ENCODE data around the gene STXBP3. TPM values are rescaled to one million over a fixed set of nuclear protein-coding genes. Genes with fewer than 3 reads are reported as not detected.
A peak's percentile ranks its signal among the peaks of the same experiment; 100 is the strongest.

STXBP3 gene
- total and polyA plus RNA-seq, 9 of the 15 experiments (the other 6 are each of a cell fraction or from before 2014, with no cell fraction given) = 32.5 to 52.5 (median 39.2) TPM

- no peak for TF ChIP-seq CEBPZ (IDR thresholded peaks at IDR 0.05; ENCODE audit: borderline replicate concordance, low read depth, low read length)
- TF ChIP-seq FOXA3 (CRISPR knock-in tag; conservative IDR thresholded peaks at IDR 0.05 in 1 of 2, IDR thresholded peaks at IDR 0.05 in 1 of 2) = no peak
- TF ChIP-seq FOXJ2 (tag; IDR thresholded peaks at IDR 0.05) = no peak
- no peak for TF ChIP-seq XRCC3 (IDR thresholded peaks at IDR 0.05)
- TF ChIP-seq ZNF253 (CRISPR knock-in tag; conservative IDR thresholded peaks at IDR 0.05) = no peak
- no peak for TF ChIP-seq GTF2A2 (tag; IDR thresholded peaks at IDR 0.05)
- no peak for TF ChIP-seq ZNF592 (IDR thresholded peaks at IDR 0.05)
- TF ChIP-seq DDX20 (tag; IDR thresholded peaks at IDR 0.05; ENCODE audit: low read depth) = no peak
- no peak for TF ChIP-seq GATAD2B (IDR thresholded peaks at IDR 0.05; ENCODE audit: borderline replicate concordance)
- TF ChIP-seq SREBF2 (CRISPR knock-in tag; IDR thresholded peaks at IDR 0.05) = no peak
- peak in 1 of 2 experiments; percentile 61; a peak in 1 of 3 replicates for TF ChIP-seq CBX3 (IDR thresholded peaks at IDR 0.05; ENCODE audit: borderline replicate concordance in 1 of 2, low read length in 2 of 2)
- peak; percentile 76 for TF ChIP-seq PKNOX1 (IDR thresholded peaks at IDR 0.05)
- no peak for TF ChIP-seq RBM25 (IDR thresholded peaks at IDR 0.05; ENCODE audit: low read depth, low read length, severe bottlenecking)
- TF ChIP-seq NRF1 (conservative IDR thresholded peaks at IDR 0.05 in 1 of 2, IDR thresholded peaks at IDR 0.05 in 1 of 2) = peak; percentile 80 to 83
- TF ChIP-seq MIER1 (IDR thresholded peaks at IDR 0.05; ENCODE audit: low read depth) = no peak
- peak; percentile 37 for TF ChIP-seq CREB1 (IDR thresholded peaks at IDR 0.05)
- peak; percentile 39; the same call in 1 of the 2 replicates for TF ChIP-seq CREB1 (CRISPR knock-in tag; IDR thresholded peaks at IDR 0.05)
- TF ChIP-seq TBL1XR1 (IDR thresholded peaks at IDR 0.05; ENCODE audit: low read length in 2 of 2) = 0 out of 4 replicates have a peak, but pooled peaks of 1 of the 2 experiments have one; percentile 49
Observed at GRCh38 chr1:108830119-108831008, 83.9 kb downstream of the STXBP3 start (continued).
